ENCODE results near the gene CLIC4.
A peak's percentile ranks its signal among the peaks of the same experiment; 100 is the strongest.

The CLIC4 gene

DNA sequence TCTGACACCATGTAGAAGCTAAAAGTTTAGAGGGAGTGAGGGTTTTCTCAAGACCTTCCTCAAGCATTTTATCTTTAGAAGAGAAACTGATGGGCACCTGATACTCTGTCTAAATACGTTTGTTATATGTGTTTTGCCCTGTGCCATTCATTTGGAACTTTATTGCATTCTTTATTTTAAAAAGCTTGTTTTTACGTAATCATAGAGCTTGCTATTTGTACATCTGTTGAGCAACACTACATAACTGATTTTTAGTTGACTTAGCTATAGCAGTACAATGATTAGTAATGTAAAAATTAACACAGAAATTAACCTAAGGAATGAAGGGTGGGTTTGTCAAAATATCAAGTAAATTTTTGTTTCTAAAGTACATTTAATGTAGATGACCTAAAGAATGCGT is 96.3 kb downstream of the CLIC4 start:
- intact Hi-C loops (cut with DNase I; ENCODE audit: low total_unique reads): no loop called here

GRCh38 chr1:24846671-24847070 is 101.4 kb downstream of the CLIC4 start:
- no peak for DNase-seq
- H3K4me1 ChIP-seq: peaks cover 0 to 21% (median 16%) of the 10 kb centered on the region in 4 donors
- intact Hi-C loops (cut with DNase I; ENCODE audit: low total_unique reads): no loop called here
- TF ChIP-seq, protein P1, sequence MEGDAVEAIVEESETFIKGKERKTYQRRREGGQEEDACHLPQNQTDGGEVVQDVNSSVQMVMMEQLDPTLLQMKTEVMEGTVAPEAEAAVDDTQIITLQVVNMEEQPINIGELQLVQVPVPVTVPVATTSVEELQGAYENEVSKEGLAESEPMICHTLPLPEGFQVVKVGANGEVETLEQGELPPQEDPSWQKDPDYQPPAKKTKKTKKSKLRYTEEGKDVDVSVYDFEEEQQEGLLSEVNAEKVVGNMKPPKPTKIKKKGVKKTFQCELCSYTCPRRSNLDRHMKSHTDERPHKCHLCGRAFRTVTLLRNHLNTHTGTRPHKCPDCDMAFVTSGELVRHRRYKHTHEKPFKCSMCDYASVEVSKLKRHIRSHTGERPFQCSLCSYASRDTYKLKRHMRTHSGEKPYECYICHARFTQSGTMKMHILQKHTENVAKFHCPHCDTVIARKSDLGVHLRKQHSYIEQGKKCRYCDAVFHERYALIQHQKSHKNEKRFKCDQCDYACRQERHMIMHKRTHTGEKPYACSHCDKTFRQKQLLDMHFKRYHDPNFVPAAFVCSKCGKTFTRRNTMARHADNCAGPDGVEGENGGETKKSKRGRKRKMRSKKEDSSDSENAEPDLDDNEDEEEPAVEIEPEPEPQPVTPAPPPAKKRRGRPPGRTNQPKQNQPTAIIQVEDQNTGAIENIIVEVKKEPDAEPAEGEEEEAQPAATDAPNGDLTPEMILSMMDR (IDR thresholded peaks at IDR 0.05): no peak
- peaks cover 7 to 24% (median 8%) of the 10 kb centered on the region in 3 donors for H3K36me3 ChIP-seq
- no peak overlapping the region for H3K4me3 ChIP-seq
- H3K9me3 ChIP-seq: no peaks in the 10 kb centered on the region
- no peaks in the 10 kb centered on the region for H3K27me3 ChIP-seq
- H3K27ac ChIP-seq: no peak overlapping the region

More for the DNA sequence above, 96.3 kb downstream of the CLIC4 start:
- Histone ChIP-seq H3K27ac (no peak overlapping the region), H3K4me3 (no peak overlapping the region), H3K9me3 (no peaks in the 10 kb centered on the region), H3K36me3 (peaks cover 11 to 36% (median 31%) of the 10 kb centered on the region in 3 donors), H3K27me3 (no peaks in the 10 kb centered on the region), H3K4me1 (peaks cover 0 to 15% (median 0%) of the 10 kb centered on the region in 4 donors)
- TF ChIP-seq, protein P1 (IDR thresholded peaks at IDR 0.05): no peak
- no peak for DNase-seq

DNA sequence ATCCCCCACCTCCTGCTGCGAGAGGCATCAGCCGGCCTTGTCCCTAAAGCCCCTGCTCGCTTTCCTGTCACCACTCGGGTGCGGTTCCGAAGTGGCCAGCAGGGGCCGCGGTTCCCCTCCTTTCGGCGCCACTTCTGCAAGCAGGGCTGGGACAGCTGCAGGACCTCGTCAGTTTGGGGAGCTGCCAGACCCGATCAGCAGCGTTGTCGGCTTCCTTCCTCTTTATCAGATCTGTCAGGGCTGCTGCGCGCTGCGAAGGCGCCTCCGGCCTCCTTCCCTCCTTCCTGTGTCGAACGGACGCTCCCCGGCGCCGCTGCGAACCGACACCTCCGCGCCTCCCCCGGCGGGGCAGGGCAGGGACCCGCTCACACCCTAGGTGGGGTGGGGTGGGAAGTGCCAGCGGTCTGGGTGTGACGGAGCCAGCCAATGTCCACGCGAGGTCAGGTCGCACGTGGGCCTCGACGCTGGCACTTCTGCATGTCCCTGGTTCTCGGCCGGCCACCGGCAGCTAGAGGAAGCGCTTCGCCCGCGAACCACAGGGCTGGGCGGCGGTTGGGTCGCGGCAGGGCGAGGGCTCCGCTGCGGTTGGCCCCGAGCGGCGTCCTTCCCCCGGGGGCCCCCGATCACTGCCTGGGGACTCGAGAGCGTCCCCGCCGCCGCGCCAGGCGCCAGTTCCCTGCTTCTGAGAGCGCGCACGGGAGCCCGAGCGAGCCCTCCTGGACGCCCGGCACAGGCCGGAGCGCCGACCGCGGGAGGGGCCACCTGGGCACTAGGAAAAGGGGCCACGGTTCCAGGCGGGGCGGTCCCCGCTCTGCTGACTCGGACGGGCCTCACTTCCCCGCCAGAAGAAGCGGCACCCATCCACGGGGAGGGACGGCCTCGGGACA is 103.0 kb downstream of the CLIC4 start:
- intact Hi-C loops (cut with DNase I; ENCODE audit: low total_unique reads): no loop called here
- H3K27me3 ChIP-seq: no peaks in the 10 kb centered on the region
- no peaks in the 10 kb centered on the region for H3K9me3 ChIP-seq
- DNase-seq: peak; percentile 92 to 94
- TF ChIP-seq, protein P1 (IDR thresholded peaks at IDR 0.05): peak; percentile 86 to 91
- peak overlapping the region; percentile 51 to 59 for H3K4me3 ChIP-seq
- peak overlapping the region; percentile 49 to 71 for H3K27ac ChIP-seq
- H3K36me3 ChIP-seq: peaks cover 0 to 13% (median 6%) of the 10 kb centered on the region in 3 donors
- peaks cover 0 to 21% (median 16%) of the 10 kb centered on the region in 4 donors for H3K4me1 ChIP-seq

- DNase-seq: no peak
- Histone ChIP-seq H3K27ac (no peak overlapping the region), H3K27me3 (no peaks in the 10 kb centered on the region), H3K4me3 (no peak overlapping the region), H3K9me3 (no peaks in the 10 kb centered on the region), H3K36me3 (peaks cover 0 to 7% (median 6%) of the 10 kb centered on the region in 3 donors), H3K4me1 (peaks cover 0 to 21% (median 16%) of the 10 kb centered on the region in 4 donors)
- TF ChIP-seq, protein P1 (IDR thresholded peaks at IDR 0.05): no peak
- intact Hi-C loops (cut with DNase I; ENCODE audit: low total_unique reads): loop anchor here (5.0 to 10.0 kb wide), 3 partner anchors 95 to 358 kb away; no protein-coding TSS in a partner anchor
Measured at GRCh38 chr1:24849672-24850295, 104.5 kb downstream of the CLIC4 start.

GRCh38 chr1:24850328-24850920 is 105.2 kb downstream of the CLIC4 start:
- TF ChIP-seq, protein P1 (IDR thresholded peaks at IDR 0.05): no peak
- H3K4me1 ChIP-seq: peaks cover 0 to 21% (median 16%) of the 10 kb centered on the region in 4 donors
- DNase-seq: no peak
- H3K9me3 ChIP-seq: no peaks in the 10 kb centered on the region
- no peaks in the 10 kb centered on the region for H3K27me3 ChIP-seq
- intact Hi-C loops (cut with DNase I; ENCODE audit: low total_unique reads): loop anchor here (5.0 to 10.0 kb wide), 3 partner anchors 94 to 357 kb away; no protein-coding TSS in a partner anchor
- H3K4me3 ChIP-seq: no peak overlapping the region
- H3K27ac ChIP-seq: no peak overlapping the region
- H3K36me3 ChIP-seq: peaks cover 0 to 7% (median 6%) of the 10 kb centered on the region in 3 donors

Data from tibial artery (tissue), 4 donors.